GM21447 (cell line): ENCODE results near the gene GCN1.

Source experiments
- ATAC-seq: cut with Tn5 transposase; IDR thresholded peaks from one replicate; pipeline ENCODE4 v1.9.1; 2021; ENCODE audit not compliant: unreplicated experiment

The GCN1 gene

GRCh38 chr12:120144215-120144614, 50.3 kb downstream of the GCN1 start:
- ATAC-seq, result no peak

GRCh38 chr12:120142231-120142877, 52.2 kb downstream of the GCN1 start:
- no peak for ATAC-seq

- ATAC-seq, result no peak
Observed at GRCh38 chr12:120141336-120141735, 53.2 kb downstream of the GCN1 start.

GRCh38 chr12:120140603-120141002, 53.9 kb downstream of the GCN1 start:
- ATAC-seq, result no peak

- no peak for ATAC-seq
Observed at GRCh38 chr12:120139958-120140357, 54.6 kb downstream of the GCN1 start.

- no peak for ATAC-seq
Observed at GRCh38 chr12:120138366-120138765, 56.1 kb downstream of the GCN1 start.

- ATAC-seq, result no peak
Observed at GRCh38 chr12:120137833-120138232, 56.7 kb downstream of the GCN1 start.

- no peak for ATAC-seq
Observed at GRCh38 chr12:120136093-120136770, 58.3 kb downstream of the GCN1 start.

GRCh38 chr12:120134307-120134980, 60.1 kb downstream of the GCN1 start:
- no peak for ATAC-seq

GRCh38 chr12:120132863-120133385, 61.6 kb downstream of the GCN1 start:
- ATAC-seq, result peak; percentile 94

- ATAC-seq, result no peak
Observed at GRCh38 chr12:120132054-120132836, 62.3 kb downstream of the GCN1 start.

- ATAC-seq, result no peak
Observed at GRCh38 chr12:120131116-120131515, 63.4 kb downstream of the GCN1 start.

GRCh38 chr12:120130011-120130410, 64.5 kb downstream of the GCN1 start:
- ATAC-seq, result no peak

- ATAC-seq, result no peak
Observed at GRCh38 chr12:120126635-120127005, 67.9 kb downstream of the GCN1 start.

- ATAC-seq, result no peak
Observed at GRCh38 chr12:120125792-120126634, 68.5 kb downstream of the GCN1 start.

GRCh38 chr12:120125029-120125428, 69.5 kb downstream of the GCN1 start:
- no peak for ATAC-seq

GRCh38 chr12:120121766-120122293, 72.7 kb downstream of the GCN1 start:
- ATAC-seq, result peak; percentile 39

- no peak for ATAC-seq
Observed at GRCh38 chr12:120121343-120121742, 73.2 kb downstream of the GCN1 start.

- peak; percentile 27 for ATAC-seq
Observed at GRCh38 chr12:120119271-120119973, 75.1 kb downstream of the GCN1 start.
